Activated effector memory CD4-positive, alpha-beta T cell treated with anti-CD3 and anti-CD28 coated beads, Interleukin-2, amount 50 U/mL, for 16 hours (primary cell): ENCODE measurements around the gene OOSP4A.
"Not testable (repeated sequence)": the region's sequence is repeated elsewhere in the genome, so short reads cannot be mapped to it uniquely, and the experiment has no call there.

Experiments used
- DNase-seq: peaks from one replicate; pipeline ENCODE4 v3.0.0-alpha.2; 2020

Gene OOSP4A

GRCh38 chr11:59981106-59981770 is 17.4 kb downstream of the OOSP4A start:
- no peak for DNase-seq

- DNase-seq: not testable (repeated sequence)
These were observed 18.2 kb downstream of the OOSP4A start for GRCh38 chr11:59982037-59982436.

GRCh38 chr11:59983212-59983611 is 19.4 kb downstream of the OOSP4A start:
- no peak for DNase-seq

GRCh38 chr11:59984368-59984767 is 20.5 kb downstream of the OOSP4A start:
- no peak for DNase-seq

GRCh38 chr11:59990421-59990820 is 26.6 kb downstream of the OOSP4A start:
- no peak for DNase-seq

GRCh38 chr11:59992425-59992824 is 28.6 kb downstream of the OOSP4A start:
- no peak for DNase-seq

- no peak for DNase-seq
These were observed 34.0 kb downstream of the OOSP4A start for GRCh38 chr11:59997800-59998199.

- no peak for DNase-seq
These were observed 35.9 kb downstream of the OOSP4A start for GRCh38 chr11:59999691-60000090.

- DNase-seq: no peak
These were observed 39.9 kb downstream of the OOSP4A start for GRCh38 chr11:60003729-60004128.

GRCh38 chr11:60005360-60005759 is 41.5 kb downstream of the OOSP4A start:
- no peak for DNase-seq

- DNase-seq: no peak
These were observed 53.0 kb downstream of the OOSP4A start, which contains the start of gene OOSP4B for GRCh38 chr11:60016881-60017280. Gene OOSP4B (plus strand): TSS chr11:60017181.

GRCh38 chr11:60018058-60018457 is 54.2 kb downstream of the OOSP4A start:
- no peak for DNase-seq
